Brain microvascular endothelial cell (primary cell): ENCODE data around the gene FAM162A.

ENCODE experiments used
- DNase-seq: peaks from one replicate; pipeline ENCODE4 v3.0.0-alpha.2; 2020
- H3K27ac ChIP-seq: fragments of 250-450 bp; sonication (Bioruptor Pico); 2 replicates; pipeline ENCODE4 v1.5.1; 2020; ENCODE audit warnings: mild to moderate bottlenecking, moderate library complexity
- H3K27me3 ChIP-seq: fragments of 250-450 bp; sonication (Bioruptor Pico); replicated peaks from 2 replicates; pipeline ENCODE4 v1.5.1; 2020; ENCODE audit warnings: mild to moderate bottlenecking
- H3K36me3 ChIP-seq: fragments of 250-450 bp; sonication (Bioruptor Pico); replicated peaks from 2 replicates; pipeline ENCODE4 v1.5.1; 2020; ENCODE audit warnings: mild to moderate bottlenecking
- H3K4me3 ChIP-seq: 2 replicates; pipeline ENCODE4 v1.5.1; 2011; ENCODE audit warnings: low read depth, mild to moderate bottlenecking, control low read depth, low read length, moderate library complexity
- in situ Hi-C: cut with HindIII; loops from 2 replicates; pipeline ENCODE4 v1.10.0; 2017; ENCODE audit warnings: low sequenced_read_pairs, low pct_ligation_motif_present
- TF ChIP-seq, protein P1 (sequence below): IDR thresholded peaks from 2 replicates; pipeline ENCODE4 v1.5.1; 2011; ENCODE audit warnings: low read depth, mild to moderate bottlenecking, moderate library complexity, low read length, control low read depth, inconsistent platforms; ENCODE audit errors: missing control alignments

Gene FAM162A

DNA sequence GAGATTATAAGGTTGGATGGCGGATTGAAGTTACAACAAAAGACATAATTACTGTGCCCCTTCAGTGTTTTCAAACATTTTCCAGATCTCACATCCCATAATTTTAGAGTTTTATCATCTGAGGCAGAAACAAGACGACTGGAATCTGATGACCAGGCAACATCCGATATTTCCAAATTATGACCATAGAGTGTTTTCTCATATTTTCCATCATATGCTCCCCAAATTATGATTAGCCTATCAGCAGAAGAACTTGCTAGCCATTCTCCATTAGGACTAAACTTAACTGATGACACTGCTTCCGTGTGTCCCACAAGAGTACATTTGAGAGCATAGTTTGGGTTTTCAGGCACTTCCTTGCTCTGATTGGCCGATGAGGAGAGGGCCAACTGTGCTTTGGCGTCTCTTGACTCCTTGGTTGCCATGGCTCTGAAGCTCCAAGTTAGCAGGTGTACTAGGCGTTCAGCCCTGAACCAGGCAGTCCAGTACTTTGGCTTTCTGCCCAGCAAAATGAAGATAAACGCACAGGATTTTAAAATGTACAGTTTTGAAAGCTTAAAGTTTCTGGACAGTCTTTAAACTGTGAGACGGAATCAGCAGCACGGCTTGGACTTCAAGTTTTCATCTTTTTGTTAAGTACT, 31.2 kb downstream of the FAM162A start:
- H3K36me3 ChIP-seq, result no peaks in the 10 kb centered on the region
- H3K27me3 ChIP-seq, result no peaks in the 10 kb centered on the region
- DNase-seq, result peak; percentile 58
- H3K27ac ChIP-seq, result peak overlapping the region; percentile 82
- TF ChIP-seq, protein P1, sequence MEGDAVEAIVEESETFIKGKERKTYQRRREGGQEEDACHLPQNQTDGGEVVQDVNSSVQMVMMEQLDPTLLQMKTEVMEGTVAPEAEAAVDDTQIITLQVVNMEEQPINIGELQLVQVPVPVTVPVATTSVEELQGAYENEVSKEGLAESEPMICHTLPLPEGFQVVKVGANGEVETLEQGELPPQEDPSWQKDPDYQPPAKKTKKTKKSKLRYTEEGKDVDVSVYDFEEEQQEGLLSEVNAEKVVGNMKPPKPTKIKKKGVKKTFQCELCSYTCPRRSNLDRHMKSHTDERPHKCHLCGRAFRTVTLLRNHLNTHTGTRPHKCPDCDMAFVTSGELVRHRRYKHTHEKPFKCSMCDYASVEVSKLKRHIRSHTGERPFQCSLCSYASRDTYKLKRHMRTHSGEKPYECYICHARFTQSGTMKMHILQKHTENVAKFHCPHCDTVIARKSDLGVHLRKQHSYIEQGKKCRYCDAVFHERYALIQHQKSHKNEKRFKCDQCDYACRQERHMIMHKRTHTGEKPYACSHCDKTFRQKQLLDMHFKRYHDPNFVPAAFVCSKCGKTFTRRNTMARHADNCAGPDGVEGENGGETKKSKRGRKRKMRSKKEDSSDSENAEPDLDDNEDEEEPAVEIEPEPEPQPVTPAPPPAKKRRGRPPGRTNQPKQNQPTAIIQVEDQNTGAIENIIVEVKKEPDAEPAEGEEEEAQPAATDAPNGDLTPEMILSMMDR, result no peak
- in situ Hi-C loops, result no loop called here
- H3K4me3 ChIP-seq, result peak overlapping the region; percentile 72

DNA sequence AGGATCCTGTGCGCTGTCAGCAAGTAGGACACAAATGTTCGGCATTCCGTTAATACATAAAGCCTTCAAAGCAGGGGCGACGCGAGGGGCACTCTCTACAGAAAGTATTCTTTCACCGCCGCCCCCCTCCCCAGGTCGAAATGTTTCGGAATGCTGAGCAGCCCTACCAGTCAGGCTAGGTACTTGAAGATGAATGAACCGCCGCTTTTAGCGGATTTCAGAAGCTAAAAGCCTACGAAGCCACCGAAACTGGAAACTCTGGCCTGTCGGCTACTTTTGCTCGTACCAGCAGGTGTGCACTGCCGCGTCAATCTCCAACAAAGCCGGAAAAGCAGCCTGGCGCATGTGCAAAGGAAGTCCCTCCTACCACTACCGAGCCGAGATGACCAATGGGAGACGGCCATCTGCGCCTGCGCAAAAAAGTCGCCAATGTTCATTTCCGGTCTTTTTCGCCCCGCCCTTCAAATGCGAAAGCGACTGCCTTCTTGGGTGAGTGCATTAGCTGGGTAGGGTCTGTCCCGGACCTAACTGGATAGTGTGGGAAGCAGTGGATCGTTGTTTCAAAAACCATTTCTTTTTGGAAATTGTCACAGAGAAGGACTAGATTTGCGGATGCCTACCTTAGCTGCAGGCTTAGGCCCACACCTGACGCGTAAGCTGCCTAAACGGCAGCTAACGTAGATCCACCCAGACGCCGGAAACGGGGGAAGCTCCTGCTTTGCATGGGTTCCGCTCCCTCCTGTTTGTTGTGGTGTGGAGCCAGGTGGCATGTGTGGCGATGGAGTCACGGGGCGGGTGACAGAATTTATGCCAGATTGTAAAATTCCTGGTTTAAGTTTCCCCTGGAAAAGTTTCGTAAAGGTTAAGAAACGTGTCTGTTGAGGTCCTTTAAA, 32.0 kb downstream of the FAM162A start, which contains the start of gene WDR5B:
WDR5B (minus strand) TSS at position 301 of the 893 bp plus-strand sequence. CDS start 534 bp downstream, outside the sequence.
- H3K27me3 ChIP-seq, result no peaks in the 10 kb centered on the region
- DNase-seq, result peak; percentile 98
- no peaks in the 10 kb centered on the region for H3K36me3 ChIP-seq
- peak within 1 kb of the TSS; percentile 82 for H3K27ac ChIP-seq
- TF ChIP-seq, protein P1, result peak; percentile 32
- H3K4me3 ChIP-seq, result peak within 1 kb of the TSS; percentile 72
- in situ Hi-C loops, result no loop called here

DNA sequence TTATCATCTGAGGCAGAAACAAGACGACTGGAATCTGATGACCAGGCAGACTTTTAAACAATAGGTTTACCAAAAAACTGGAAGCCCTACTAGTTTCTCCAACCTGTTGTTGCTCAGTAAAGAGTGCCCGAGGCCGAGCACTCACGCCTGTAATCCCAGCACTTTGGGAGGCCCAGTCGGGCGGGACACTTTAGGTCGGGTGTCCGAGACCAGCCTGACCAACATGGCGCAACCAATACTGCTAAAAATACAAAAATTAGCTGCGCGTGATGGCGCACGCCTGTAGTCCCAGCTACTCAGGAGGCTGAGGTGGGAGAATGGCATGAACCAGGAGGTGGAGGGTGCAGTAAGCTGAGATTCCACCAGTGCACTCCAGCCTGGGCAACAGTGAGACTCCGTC, 33.0 kb downstream of the FAM162A start:
- Histone ChIP-seq H3K4me3 (peak overlapping the region; percentile 72), H3K36me3 (no peaks in the 10 kb centered on the region), H3K27me3 (no peaks in the 10 kb centered on the region), H3K27ac (peak overlapping the region; percentile 82)
- TF ChIP-seq, protein P1, result no peak
- no peak for DNase-seq
- in situ Hi-C loops, result no loop called here

DNA sequence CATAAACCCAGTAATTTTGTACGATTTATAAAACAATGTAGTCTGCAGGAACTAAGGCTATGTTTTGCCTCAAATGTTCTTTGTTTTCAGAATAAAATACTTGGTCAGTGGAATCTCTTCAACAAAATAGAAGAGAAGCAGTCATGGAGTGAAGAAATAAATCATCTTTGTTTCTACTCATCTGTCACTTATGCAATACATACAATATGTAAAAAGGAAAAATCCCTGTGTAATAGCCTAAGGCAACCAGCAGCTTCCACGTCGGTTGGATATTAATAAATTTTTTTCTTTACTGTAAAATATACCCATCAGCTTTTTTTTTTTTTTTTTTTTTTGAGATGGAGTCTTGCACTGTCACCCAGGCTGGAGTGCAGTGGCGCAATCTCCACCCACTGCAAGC, 37.1 kb downstream of the FAM162A start:
- peaks cover 22% of the 10 kb centered on the region for H3K36me3 ChIP-seq
- DNase-seq, result no peak
- no peak overlapping the region for H3K4me3 ChIP-seq
- in situ Hi-C loops, result no loop called here
- TF ChIP-seq, protein P1, result no peak
- H3K27me3 ChIP-seq, result no peaks in the 10 kb centered on the region
- H3K27ac ChIP-seq, result no peak overlapping the region

DNA sequence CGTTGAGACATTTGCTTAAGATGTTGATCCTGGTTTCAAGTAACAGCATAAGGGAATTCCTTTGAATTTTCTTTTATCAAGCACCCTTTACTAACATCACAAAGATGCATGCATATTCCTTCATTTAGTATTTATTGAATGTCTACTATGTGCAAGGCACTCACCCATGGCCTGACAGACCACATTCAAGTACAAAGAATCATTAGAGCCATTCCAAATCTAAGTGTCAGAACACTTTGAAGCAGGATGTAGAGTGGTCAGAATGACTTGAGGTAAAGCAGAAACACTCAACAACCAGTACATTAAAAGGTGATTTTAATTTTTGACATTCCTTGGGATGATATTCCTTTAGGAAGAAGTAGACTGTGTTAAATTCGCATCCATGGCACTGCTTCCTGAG, 37.9 kb downstream of the FAM162A start:
- in situ Hi-C loops, result no loop called here
- DNase-seq, result no peak
- peaks cover 29% of the 10 kb centered on the region for H3K36me3 ChIP-seq
- H3K27ac ChIP-seq, result no peak overlapping the region
- H3K4me3 ChIP-seq, result no peak overlapping the region
- TF ChIP-seq, protein P1, result no peak
- H3K27me3 ChIP-seq, result no peaks in the 10 kb centered on the region
